ENCODE data around the gene CST7. TPM values are rescaled to one million over a fixed set of nuclear protein-coding genes. Genes with fewer than 3 reads are reported as not detected.

CST7 gene
- total RNA-seq, 1 experiment from 2014 or later: not detected

DNA sequence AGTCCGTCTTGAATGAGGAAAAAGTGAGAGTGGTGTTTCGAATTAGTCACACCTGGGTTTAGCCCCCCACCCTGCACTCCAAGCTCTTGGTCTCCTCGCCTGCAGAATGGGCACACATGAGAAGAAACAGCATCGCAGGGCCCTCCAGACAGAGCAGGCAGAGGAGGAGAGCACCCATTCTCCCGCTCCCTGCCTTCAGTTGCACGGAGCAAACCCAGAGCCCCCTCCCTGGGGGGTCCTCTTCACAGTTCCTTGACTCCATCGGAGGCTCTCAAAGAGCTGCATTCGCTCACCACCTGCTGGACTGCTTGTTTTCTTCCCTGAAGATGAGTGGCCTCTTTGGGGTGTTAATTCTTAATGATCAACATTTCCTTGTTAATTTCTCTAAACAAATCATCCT is 5.1 kb downstream of the CST7 start:
- Histone ChIP-seq H3K9me2 (replicated peaks; ENCODE audit: low read length) (no peaks in the 10 kb centered on the region), H3F3A (ENCODE audit: low read length, unreplicated experiment) (no peaks in the 10 kb centered on the region), H4K20me1 (ENCODE audit: low read length) (no peaks in the 10 kb centered on the region), H3K27me3 (ENCODE audit: low read length) (no peaks in the 10 kb centered on the region), H3K4me1 (ENCODE audit: insufficient read depth, low read length) (no peaks in the 10 kb centered on the region), H3K4me2 (ENCODE audit: low read length) (no peak overlapping the region), H3K27ac (ENCODE audit: low read length) (no peak overlapping the region), H3K9ac (ENCODE audit: low read length) (no peak overlapping the region), H3K4me3 (ENCODE audit: low read length) (no peak overlapping the region), H3K79me2 (ENCODE audit: low read length) (no peaks in the 10 kb centered on the region), H3K36me3 (ENCODE audit: low read depth, low read length) (no peaks in the 10 kb centered on the region), H2AFZ (ENCODE audit: low read length) (no peak overlapping the region), H3K9me3 (ENCODE audit: low read length) (no peaks in the 10 kb centered on the region)
- DNase-seq (no peak), ATAC-seq (no peak)
- POLR2A ChIA-PET (ENCODE audit: unreplicated experiment): no interaction called here
- intact Hi-C loops (cut with micrococcal nuclease): no loop called here
- no TSS peak for BruUV-seq (replicated peaks)
- CTCF ChIA-PET: no interaction called here
- no peak for TF ChIP-seq EZH2 (IDR thresholded peaks at IDR 0.05; ENCODE audit: low read length, unreplicated experiment)
- TF ChIP-seq, protein P1, sequence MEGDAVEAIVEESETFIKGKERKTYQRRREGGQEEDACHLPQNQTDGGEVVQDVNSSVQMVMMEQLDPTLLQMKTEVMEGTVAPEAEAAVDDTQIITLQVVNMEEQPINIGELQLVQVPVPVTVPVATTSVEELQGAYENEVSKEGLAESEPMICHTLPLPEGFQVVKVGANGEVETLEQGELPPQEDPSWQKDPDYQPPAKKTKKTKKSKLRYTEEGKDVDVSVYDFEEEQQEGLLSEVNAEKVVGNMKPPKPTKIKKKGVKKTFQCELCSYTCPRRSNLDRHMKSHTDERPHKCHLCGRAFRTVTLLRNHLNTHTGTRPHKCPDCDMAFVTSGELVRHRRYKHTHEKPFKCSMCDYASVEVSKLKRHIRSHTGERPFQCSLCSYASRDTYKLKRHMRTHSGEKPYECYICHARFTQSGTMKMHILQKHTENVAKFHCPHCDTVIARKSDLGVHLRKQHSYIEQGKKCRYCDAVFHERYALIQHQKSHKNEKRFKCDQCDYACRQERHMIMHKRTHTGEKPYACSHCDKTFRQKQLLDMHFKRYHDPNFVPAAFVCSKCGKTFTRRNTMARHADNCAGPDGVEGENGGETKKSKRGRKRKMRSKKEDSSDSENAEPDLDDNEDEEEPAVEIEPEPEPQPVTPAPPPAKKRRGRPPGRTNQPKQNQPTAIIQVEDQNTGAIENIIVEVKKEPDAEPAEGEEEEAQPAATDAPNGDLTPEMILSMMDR (conservative IDR thresholded peaks at IDR 0.05; ENCODE audit: low read depth, low read length): no peak
- TF ChIP-seq EZH2phosphoT487 (IDR thresholded peaks at IDR 0.05; ENCODE audit: borderline replicate concordance, low read length): no peak

DNA sequence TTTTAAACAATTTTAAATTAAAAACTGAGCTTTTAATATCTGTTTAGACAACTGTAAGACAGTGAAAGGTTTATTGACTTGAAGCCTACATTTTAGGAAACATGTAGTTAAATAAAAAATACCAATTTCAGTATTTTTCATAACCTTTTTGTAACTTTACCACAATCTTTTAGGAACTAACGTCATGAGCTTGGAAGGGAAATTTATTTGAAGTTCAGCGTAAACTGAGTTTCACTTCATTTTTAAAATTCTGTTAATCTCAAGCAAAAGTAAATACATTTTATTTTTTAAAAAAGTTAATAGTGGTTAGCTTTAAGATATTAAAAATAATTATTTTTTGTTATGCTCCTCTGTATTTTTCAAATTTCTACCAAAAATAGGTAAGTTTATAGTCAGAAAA is 5.5 kb downstream of the CST7 start:
- no TSS peak for BruUV-seq (replicated peaks)
- Histone ChIP-seq H3K9me2 (replicated peaks; ENCODE audit: low read length) (no peaks in the 10 kb centered on the region), H3F3A (ENCODE audit: low read length, unreplicated experiment) (no peaks in the 10 kb centered on the region), H3K9ac (ENCODE audit: low read length) (no peak overlapping the region), H3K9me3 (ENCODE audit: low read length) (no peaks in the 10 kb centered on the region), H3K79me2 (ENCODE audit: low read length) (no peaks in the 10 kb centered on the region), H3K4me1 (ENCODE audit: insufficient read depth, low read length) (no peaks in the 10 kb centered on the region), H3K27ac (ENCODE audit: low read length) (no peak overlapping the region), H3K27me3 (ENCODE audit: low read length) (no peaks in the 10 kb centered on the region), H3K36me3 (ENCODE audit: low read depth, low read length) (no peaks in the 10 kb centered on the region), H2AFZ (ENCODE audit: low read length) (no peak overlapping the region), H3K4me2 (ENCODE audit: low read length) (no peak overlapping the region), H3K4me3 (ENCODE audit: low read length) (no peak overlapping the region), H4K20me1 (ENCODE audit: low read length) (no peaks in the 10 kb centered on the region)
- DNase-seq: no peak
- ATAC-seq: no peak
- TF ChIP-seq EZH2phosphoT487 (IDR thresholded peaks at IDR 0.05; ENCODE audit: borderline replicate concordance, low read length): no peak
- intact Hi-C loops (cut with micrococcal nuclease): no loop called here
- POLR2A ChIA-PET (ENCODE audit: unreplicated experiment): no interaction called here
- CTCF ChIA-PET: no interaction called here

DNA sequence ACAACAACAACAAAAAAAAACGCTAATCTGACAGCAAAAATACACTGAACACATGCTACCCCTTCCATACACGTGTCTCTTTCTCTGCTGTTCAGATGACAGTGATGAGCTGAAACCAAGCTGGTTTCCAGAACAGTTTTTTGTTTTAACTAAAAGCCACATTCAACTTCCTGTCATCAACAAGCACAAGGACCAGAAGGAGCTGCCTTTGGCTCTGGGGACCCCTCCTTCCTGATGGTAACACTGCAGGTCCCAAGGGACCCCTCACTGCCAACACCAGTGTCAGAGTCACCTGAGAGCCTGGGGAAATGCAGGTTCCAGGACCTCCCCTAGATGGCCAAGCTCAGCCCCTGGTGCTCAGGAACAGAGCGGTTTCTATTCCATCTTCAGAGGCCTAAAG is 6.0 kb downstream of the CST7 start:
- ChIA-PET POLR2A (ENCODE audit: unreplicated experiment) (no interaction called here), CTCF (no interaction called here)

More for the DNA sequence above, 6.0 kb downstream of the CST7 start:
- Histone ChIP-seq H4K20me1 (ENCODE audit: low read length) (no peaks in the 10 kb centered on the region), H3K4me2 (ENCODE audit: low read length) (no peak overlapping the region), H3F3A (ENCODE audit: low read length, unreplicated experiment) (no peaks in the 10 kb centered on the region), H2AFZ (ENCODE audit: low read length) (no peak overlapping the region), H3K27ac (ENCODE audit: low read length) (no peak overlapping the region), H3K9ac (ENCODE audit: low read length) (no peak overlapping the region), H3K4me1 (ENCODE audit: insufficient read depth, low read length) (no peaks in the 10 kb centered on the region), H3K36me3 (ENCODE audit: low read depth, low read length) (no peaks in the 10 kb centered on the region), H3K79me2 (ENCODE audit: low read length) (no peaks in the 10 kb centered on the region), H3K4me3 (ENCODE audit: low read length) (no peak overlapping the region), H3K9me2 (replicated peaks; ENCODE audit: low read length) (no peaks in the 10 kb centered on the region), H3K27me3 (ENCODE audit: low read length) (no peaks in the 10 kb centered on the region), H3K9me3 (ENCODE audit: low read length) (no peaks in the 10 kb centered on the region)
- DNase-seq (no peak), ATAC-seq (no peak)
- no peak for TF ChIP-seq EZH2phosphoT487 (IDR thresholded peaks at IDR 0.05; ENCODE audit: borderline replicate concordance, low read length)
- TF ChIP-seq, protein P1 (conservative IDR thresholded peaks at IDR 0.05; ENCODE audit: low read depth, low read length): no peak
- TF ChIP-seq EZH2 (IDR thresholded peaks at IDR 0.05; ENCODE audit: low read length, unreplicated experiment): no peak
- no TSS peak for BruUV-seq (replicated peaks)
- intact Hi-C loops (cut with micrococcal nuclease): no loop called here
